Activated B cell treated with CpG ODN at 0.5 μM for 24 hours (primary cell): ENCODE data around the gene MCRIP2. TPM values are rescaled to one million over a fixed set of nuclear protein-coding genes. Genes with fewer than 3 reads are reported as not detected.

Experiments
- ATAC-seq: fragments of 200-7000 bp; cut with Tn5 transposase; one replicate; pipeline ENCODE4 v1.10.0; 2021; ENCODE audit warnings: low read depth, mild to moderate bottlenecking, moderate library complexity
- CTCF ChIA-PET: fragments of 350-600 bp; sonication (Branson Sonifier 250); formaldehyde crosslinking; loops from one replicate; lab custom pipeline; 2021; ENCODE audit warnings: antibody characterized with exemption; lab: Charles Lee
- POLR2A ChIA-PET: fragments of 350-600 bp; sonication (Branson Sonifier 250); formaldehyde crosslinking; loops from one replicate; lab custom pipeline; 2021; ENCODE audit warnings: antibody characterized with exemption; lab: Charles Lee
- DNase-seq: peaks from one replicate; pipeline ENCODE4 v3.0.0; 2022
- H3K27ac Mint-ChIP-seq: one replicate; pipeline ENCODE4 v1.8.0; 2020; ENCODE audit warnings: mixed read lengths
- H3K27me3 Mint-ChIP-seq: one replicate; pipeline ENCODE4 v1.8.0; 2021; ENCODE audit warnings: mixed read lengths
- H3K36me3 Mint-ChIP-seq: one replicate; pipeline ENCODE4 v1.8.0; 2021; ENCODE audit warnings: low read depth, mixed read lengths
- H3K4me1 Mint-ChIP-seq: one replicate; pipeline ENCODE4 v1.8.0; 2021; ENCODE audit warnings: mixed read lengths
- H3K4me3 Mint-ChIP-seq: one replicate; pipeline ENCODE4 v1.8.0; 2020; ENCODE audit warnings: mild to moderate bottlenecking, mixed read lengths
- H3K9me3 Mint-ChIP-seq: one replicate; pipeline ENCODE4 v1.8.0; 2020; ENCODE audit warnings: mixed read lengths
- intact Hi-C: fragments of 100-400 bp; cut with micrococcal nuclease; formaldehyde crosslinking; loops from one replicate; pipeline ENCODE4 v1.15.1; 2024
- total RNA-seq: library from RNA; stranded (reverse); gene quantifications from 2 replicates; pipeline ENCODE4 v1.2.3, GENCODE V29; 2022
- TF ChIP-seq, protein P1 (sequence below): fragments of 200-600 bp; IDR thresholded peaks from one replicate; pipeline ENCODE4 v1.8.0; 2022; ENCODE audit warnings: antibody characterized with exemption, mild to moderate bottlenecking

The MCRIP2 gene
- total RNA-seq, 1 donor from 2014 or later: 38.9 TPM

DNA sequence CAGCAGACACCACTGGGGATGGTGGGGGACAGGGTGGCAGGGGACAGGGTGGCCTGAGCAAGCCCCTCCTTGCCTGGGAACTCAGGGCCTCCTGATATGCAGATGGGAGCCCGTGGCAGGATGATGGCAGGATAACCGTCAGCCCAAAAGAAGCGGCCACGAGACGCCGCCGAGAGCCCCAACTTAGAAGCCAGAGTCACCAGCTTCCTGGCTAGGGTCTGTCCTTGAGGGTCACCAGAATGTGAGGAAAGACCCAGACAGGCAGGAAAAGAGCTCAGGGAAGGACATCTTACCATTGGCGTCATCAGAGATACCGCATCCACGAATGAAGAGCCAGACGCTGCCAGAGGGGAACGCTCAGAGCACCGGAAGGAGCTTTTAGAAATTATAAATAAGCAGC is 32.3 kb upstream of the MCRIP2 start:
- TF ChIP-seq, protein P1, sequence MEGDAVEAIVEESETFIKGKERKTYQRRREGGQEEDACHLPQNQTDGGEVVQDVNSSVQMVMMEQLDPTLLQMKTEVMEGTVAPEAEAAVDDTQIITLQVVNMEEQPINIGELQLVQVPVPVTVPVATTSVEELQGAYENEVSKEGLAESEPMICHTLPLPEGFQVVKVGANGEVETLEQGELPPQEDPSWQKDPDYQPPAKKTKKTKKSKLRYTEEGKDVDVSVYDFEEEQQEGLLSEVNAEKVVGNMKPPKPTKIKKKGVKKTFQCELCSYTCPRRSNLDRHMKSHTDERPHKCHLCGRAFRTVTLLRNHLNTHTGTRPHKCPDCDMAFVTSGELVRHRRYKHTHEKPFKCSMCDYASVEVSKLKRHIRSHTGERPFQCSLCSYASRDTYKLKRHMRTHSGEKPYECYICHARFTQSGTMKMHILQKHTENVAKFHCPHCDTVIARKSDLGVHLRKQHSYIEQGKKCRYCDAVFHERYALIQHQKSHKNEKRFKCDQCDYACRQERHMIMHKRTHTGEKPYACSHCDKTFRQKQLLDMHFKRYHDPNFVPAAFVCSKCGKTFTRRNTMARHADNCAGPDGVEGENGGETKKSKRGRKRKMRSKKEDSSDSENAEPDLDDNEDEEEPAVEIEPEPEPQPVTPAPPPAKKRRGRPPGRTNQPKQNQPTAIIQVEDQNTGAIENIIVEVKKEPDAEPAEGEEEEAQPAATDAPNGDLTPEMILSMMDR: no peak
- H3K27me3 Mint-ChIP-seq: no peaks in the 10 kb centered on the region
- CTCF ChIA-PET: interaction anchor here (1.5 kb wide), 1 partner anchor 11 kb away, joined by 3 read pairs; no protein-coding TSS in a partner anchor
- H3K27ac Mint-ChIP-seq: no peak overlapping the region
- intact Hi-C loops: no loop called here
- H3K9me3 Mint-ChIP-seq: peaks cover 3% of the 10 kb centered on the region
- ATAC-seq (no peak), DNase-seq (no peak)
- POLR2A ChIA-PET: interaction anchor here (1.1 kb wide), 1 partner anchor 27 kb away, joined by 3 read pairs; the partner anchor contains the start of gene METTL26
- no peak overlapping the region for H3K4me3 Mint-ChIP-seq
- peaks cover 14% of the 10 kb centered on the region for H3K4me1 Mint-ChIP-seq
- H3K36me3 Mint-ChIP-seq: peaks cover 9% of the 10 kb centered on the region

DNA sequence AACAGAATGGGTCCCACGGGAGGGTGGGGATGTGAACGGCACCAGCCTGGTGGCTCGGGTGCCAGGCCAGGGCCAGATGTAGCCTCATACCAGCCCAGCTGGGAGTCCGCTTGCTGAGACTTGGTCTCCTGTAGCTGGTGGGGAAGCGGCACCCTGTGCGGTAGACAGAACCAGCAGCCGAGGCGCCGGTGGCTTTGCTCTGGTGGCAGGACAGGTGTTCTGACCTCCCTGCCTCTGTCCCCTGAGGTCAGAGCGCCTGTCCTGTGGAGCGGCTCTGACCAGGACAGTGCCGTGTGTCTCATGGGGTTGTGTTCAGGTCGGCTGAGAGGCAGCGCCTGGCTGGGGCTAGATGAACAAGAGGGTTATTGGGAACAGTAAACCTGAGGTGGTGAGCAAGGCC is 31.6 kb upstream of the MCRIP2 start:
- ATAC-seq (no peak), DNase-seq (no peak)
- no peak overlapping the region for H3K4me3 Mint-ChIP-seq
- H3K27me3 Mint-ChIP-seq: no peaks in the 10 kb centered on the region
- H3K4me1 Mint-ChIP-seq: peaks cover 19% of the 10 kb centered on the region
- intact Hi-C loops: loop anchor here (2.0 kb wide), 1 partner anchor 31 kb away; no protein-coding TSS in a partner anchor
- TF ChIP-seq, protein P1: no peak
- H3K36me3 Mint-ChIP-seq: peaks cover 12% of the 10 kb centered on the region
- no peak overlapping the region for H3K27ac Mint-ChIP-seq
- peaks cover 3% of the 10 kb centered on the region for H3K9me3 Mint-ChIP-seq
- ChIA-PET CTCF (interaction anchor here (1.0 to 1.5 kb wide), 2 partner anchors 11 to 31 kb away, joined by 3 read pairs; no protein-coding TSS in a partner anchor), POLR2A (interaction anchor here (0.8 to 1.1 kb wide), 2 partner anchors 26 to 31 kb away, joined by 3 read pairs; partner anchors contain the start of gene METTL26)

DNA sequence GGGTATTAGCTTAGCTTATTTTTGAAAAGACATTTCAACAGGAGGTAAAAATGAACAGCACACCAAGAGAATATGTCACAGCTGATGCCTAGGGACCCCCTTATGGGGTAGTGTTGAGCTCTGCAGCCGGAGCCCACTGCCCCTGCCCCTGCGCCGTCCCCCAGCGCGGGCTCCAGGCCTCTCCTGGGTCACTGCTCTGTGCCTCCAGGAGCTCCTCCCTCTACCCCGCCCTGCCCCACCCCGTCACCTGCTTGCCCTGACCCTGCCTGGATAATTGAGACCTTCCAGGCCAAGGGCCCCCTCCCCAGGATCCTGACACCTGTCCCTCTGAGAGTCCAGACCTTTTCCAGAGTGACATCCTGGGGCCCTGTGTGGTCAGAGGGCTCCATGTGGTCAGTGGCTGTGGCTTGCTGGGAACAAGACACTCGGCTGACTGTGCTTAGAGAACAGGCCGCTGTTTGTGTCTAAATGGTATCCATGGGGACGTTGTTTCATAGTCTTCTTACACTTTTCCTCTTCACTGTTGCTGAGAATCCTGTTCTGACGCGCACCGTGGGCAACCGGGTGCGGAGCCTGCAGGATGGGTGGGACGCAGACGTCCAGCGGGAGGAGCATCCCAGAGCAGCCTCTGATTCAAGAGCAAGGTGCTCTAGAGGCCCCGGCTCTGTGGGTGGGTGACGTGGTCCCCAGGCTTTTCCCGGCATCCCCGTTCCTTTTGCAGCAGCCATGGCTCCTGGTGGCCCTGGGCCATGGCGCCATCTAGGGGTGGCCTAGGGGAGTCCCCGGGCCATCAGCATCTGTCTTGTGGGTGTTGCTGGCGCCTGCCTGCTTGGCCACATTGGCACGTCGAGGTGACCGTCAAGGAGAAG is 30.9 kb upstream of the MCRIP2 start:
- Mint-ChIP-seq H3K27ac (no peak overlapping the region), H3K36me3 (peaks cover 9% of the 10 kb centered on the region), H3K4me1 (peaks cover 22% of the 10 kb centered on the region), H3K27me3 (no peaks in the 10 kb centered on the region), H3K9me3 (peaks cover 3% of the 10 kb centered on the region), H3K4me3 (no peak overlapping the region)
- ATAC-seq (peak; percentile 68), DNase-seq (no peak)
- TF ChIP-seq, protein P1: no peak
- intact Hi-C loops: loop anchor here (2.0 kb wide), 1 partner anchor 32 kb away; no protein-coding TSS in a partner anchor
- CTCF ChIA-PET: interaction anchor here (1.0 to 1.5 kb wide), 2 partner anchors 12 to 32 kb away, joined by 3 read pairs; no protein-coding TSS in a partner anchor
- POLR2A ChIA-PET: interaction anchor here (0.8 kb wide), 1 partner anchor 32 kb away, joined by 3 read pairs; no protein-coding TSS in a partner anchor

DNA sequence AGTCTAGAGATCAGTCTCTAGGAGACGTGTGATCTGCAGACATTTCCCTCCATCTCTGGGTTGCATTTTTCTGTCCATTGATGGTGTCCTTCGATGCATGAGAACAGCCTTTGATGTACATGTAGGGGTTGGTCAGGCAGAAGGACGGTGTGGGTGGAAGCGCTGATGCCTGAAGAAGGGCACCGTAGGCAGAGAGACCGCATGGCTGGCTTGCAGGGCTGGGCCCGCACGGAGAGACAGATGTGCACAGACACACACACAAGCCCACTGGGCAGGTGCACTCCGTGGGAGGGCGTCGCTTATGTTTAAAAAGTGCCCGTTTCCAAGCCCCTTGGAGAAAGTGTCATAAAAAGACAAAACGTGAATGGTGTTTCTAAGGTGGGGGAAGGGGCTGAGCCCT is 26.5 kb upstream of the MCRIP2 start:
- Mint-ChIP-seq H3K27ac (no peak overlapping the region), H3K36me3 (peaks cover 8% of the 10 kb centered on the region), H3K4me3 (no peak overlapping the region), H3K4me1 (peaks cover 13% of the 10 kb centered on the region), H3K9me3 (no peaks in the 10 kb centered on the region), H3K27me3 (no peaks in the 10 kb centered on the region)
- intact Hi-C loops: no loop called here
- DNase-seq (no peak), ATAC-seq (no peak)
- ChIA-PET CTCF (no interaction called here), POLR2A (no interaction called here)
- TF ChIP-seq, protein P1: no peak
